ENCODE measurements around the gene CHMP3. TPM values are rescaled to one million over a fixed set of nuclear protein-coding genes. Genes with fewer than 3 reads are reported as not detected.
"Not testable (repeated sequence)": the region's sequence is repeated elsewhere in the genome, so short reads cannot be mapped to it uniquely, and the experiment has no call there.

The CHMP3 gene
- 87.6 and 97.9 TPM in 2 replicates for total RNA-seq

GRCh38 chr2:86562922-86563649, at the start of gene CHMP3:
CHMP3 (minus strand) TSS chr2:86563443; CDS start chr2:86563348, 95 bp downstream.
- peak; percentile 87 for DNase-seq (ENCODE audit: low read depth, low spot score)

- no peak for DNase-seq (ENCODE audit: low read depth, low spot score)
Measured at GRCh38 chr2:86610871-86611270, 47.6 kb upstream of the CHMP3 start.

GRCh38 chr2:86608832-86609410, 45.7 kb upstream of the CHMP3 start:
- no peak for DNase-seq (ENCODE audit: low read depth, low spot score)

GRCh38 chr2:86603905-86604304, 40.7 kb upstream of the CHMP3 start:
- no peak for DNase-seq (ENCODE audit: low read depth, low spot score)

GRCh38 chr2:86598966-86599365, 35.7 kb upstream of the CHMP3 start:
- DNase-seq (ENCODE audit: low read depth, low spot score): peak; percentile 26

- DNase-seq (ENCODE audit: low read depth, low spot score): no peak
Measured at GRCh38 chr2:86596118-86596517, 32.9 kb upstream of the CHMP3 start.

- no peak for DNase-seq (ENCODE audit: low read depth, low spot score)
Measured at GRCh38 chr2:86593266-86593665, 30.0 kb upstream of the CHMP3 start.

GRCh38 chr2:86592547-86593230, 29.4 kb upstream of the CHMP3 start:
- no peak for DNase-seq (ENCODE audit: low read depth, low spot score)

- DNase-seq (ENCODE audit: low read depth, low spot score): not testable (repeated sequence)
Measured at GRCh38 chr2:86589701-86590100, 26.5 kb upstream of the CHMP3 start.

GRCh38 chr2:86584151-86584913, 21.1 kb upstream of the CHMP3 start:
- peak; percentile 87 for DNase-seq (ENCODE audit: low read depth, low spot score)

- no peak for DNase-seq (ENCODE audit: low read depth, low spot score)
Measured at GRCh38 chr2:86580560-86580959, 17.3 kb upstream of the CHMP3 start.

GRCh38 chr2:86577817-86578456, 14.7 kb upstream of the CHMP3 start:
- DNase-seq (ENCODE audit: low read depth, low spot score): no peak

- DNase-seq (ENCODE audit: low read depth, low spot score): no peak
Measured at GRCh38 chr2:86570059-86570458, 6.8 kb upstream of the CHMP3 start.

GRCh38 chr2:86566821-86567190, 3.6 kb upstream of the CHMP3 start:
- DNase-seq (ENCODE audit: low read depth, low spot score): no peak

- no peak for DNase-seq (ENCODE audit: low read depth, low spot score)
Measured at GRCh38 chr2:86566158-86566820, 3.0 kb upstream of the CHMP3 start.

- no peak for DNase-seq (ENCODE audit: low read depth, low spot score)
Measured at GRCh38 chr2:86563650-86564061, 413 bp upstream of the CHMP3 start.

GRCh38 chr2:86562485-86562921, 740 bp downstream of the CHMP3 start:
- DNase-seq (ENCODE audit: low read depth, low spot score): no peak

- DNase-seq (ENCODE audit: low read depth, low spot score): no peak
Measured at GRCh38 chr2:86557836-86558235, 5.4 kb downstream of the CHMP3 start.

- DNase-seq (ENCODE audit: low read depth, low spot score): no peak
Measured at GRCh38 chr2:86556508-86556907, 6.7 kb downstream of the CHMP3 start.

- no peak for DNase-seq (ENCODE audit: low read depth, low spot score)
Measured at GRCh38 chr2:86552889-86553288, 10.4 kb downstream of the CHMP3 start.
